H1 (cell line): Measurements from ENCODE around the gene ADRA2A. TPM values are rescaled to one million over a fixed set of nuclear protein-coding genes. Genes with fewer than 3 reads are reported as not detected.

Experiments
- CTCF ChIP-seq, 3 experiments: IDR thresholded peaks; 1 replicate in 2 of 3; 2 replicates in 1 of 3; pipeline versions ENCODE4 v1.5.1 to v1.6.1; 2011; ENCODE audit warnings: low read length in 3 of 3, mild to moderate bottlenecking in 3 of 3, inconsistent platforms in 2 of 3, low read depth in 1 of 3, moderate library complexity in 1 of 3; ENCODE audit not compliant: insufficient read depth in 1 of 3; ENCODE audit errors: control extremely low read depth in 1 of 3
- MAX ChIP-seq: IDR thresholded peaks from 2 replicates; pipeline ENCODE4 v1.6.1; 2012; ENCODE audit warnings: inconsistent platforms
- PHF8 ChIP-seq: fragments of 200-600 bp; sonication (generic); conservative IDR thresholded peaks from 2 replicates; pipeline ENCODE4 v1.7.1; 2012; ENCODE audit warnings: low read depth, mild to moderate bottlenecking, inconsistent platforms, low read length, moderate library complexity
- RNF2 ChIP-seq: fragments of 200-900, 300-1000 bp; sonication (generic); IDR thresholded peaks from 2 replicates; pipeline ENCODE4 v1.7.1; 2016; ENCODE audit warnings: borderline replicate concordance, low read depth, mild to moderate bottlenecking, antibody characterized with exemption, low read length; ENCODE audit not compliant: poor library complexity, severe bottlenecking; ENCODE audit errors: missing control alignments
- SIRT6 ChIP-seq: IDR thresholded peaks from one replicate; pipeline ENCODE4 v1.7.1; 2012; ENCODE audit warnings: low read length, inconsistent platforms
- polyA plus RNA-seq, 7 experiments: library from polyadenylated mRNA; depleted of rRNA in 3 of 7; stranded (reverse) in 5 of 7; unstranded in 2 of 7; fragments of >200 nt in 5 of 7; fragments of 200-250 nt in 2 of 7; gene quantifications; 1 replicate in 5 of 7; 2 replicates in 1 of 7; 4 replicates in 1 of 7; pipeline versions ENCODE4 v1.2.1 to v1.2.3, GENCODE V29; 2011 to 2013; ENCODE audit warnings: missing spikeins in 2 of 7, mixed read lengths in 2 of 7
- total RNA-seq: library from RNA; stranded (reverse); fragmentation: NEBNext Ultra II Directional; extraction: Animal tissue kit (Norgen Biotek cat#: 25700); gene quantifications from 2 replicates; pipeline ENCODE4 v1.2.1, GENCODE V29; 2021

Gene ADRA2A
- total and polyA plus RNA-seq, 2 of the 8 experiments (the other 6 are each of a cell fraction or from before 2014, with no cell fraction given), result 5.9 to 6.2 TPM

GRCh38 chr10:111077785-111078504, 1.1 kb downstream of the ADRA2A start (continued):
- TF ChIP-seq RNF2, result peak; percentile 17
- no peak for TF ChIP-seq PHF8
- TF ChIP-seq SIRT6, result no peak
- peak; percentile 75 for TF ChIP-seq MAX
- 0 out of 4 replicates have a peak, but pooled peaks of 1 of the 3 experiments have one; percentile 0 for TF ChIP-seq CTCF (IDR thresholded peaks at IDR 0.05; ENCODE audit: control extremely low read depth in 1 of 3, insufficient read depth in 1 of 3, low read depth in 1 of 3, low read length in 3 of 3)
